HG02852 (cell line): Measurements from ENCODE around the gene NUTM2D.
"Not testable (repeated sequence)": the region's sequence is repeated elsewhere in the genome, so short reads cannot be mapped to it uniquely, and the experiment has no call there.

Experiments used
- ATAC-seq: cut with Tn5 transposase; IDR thresholded peaks from one replicate; pipeline ENCODE4 v1.9.1; 2021; ENCODE audit warnings: mild to moderate bottlenecking, moderate library complexity; ENCODE audit not compliant: unreplicated experiment

The NUTM2D gene

DNA sequence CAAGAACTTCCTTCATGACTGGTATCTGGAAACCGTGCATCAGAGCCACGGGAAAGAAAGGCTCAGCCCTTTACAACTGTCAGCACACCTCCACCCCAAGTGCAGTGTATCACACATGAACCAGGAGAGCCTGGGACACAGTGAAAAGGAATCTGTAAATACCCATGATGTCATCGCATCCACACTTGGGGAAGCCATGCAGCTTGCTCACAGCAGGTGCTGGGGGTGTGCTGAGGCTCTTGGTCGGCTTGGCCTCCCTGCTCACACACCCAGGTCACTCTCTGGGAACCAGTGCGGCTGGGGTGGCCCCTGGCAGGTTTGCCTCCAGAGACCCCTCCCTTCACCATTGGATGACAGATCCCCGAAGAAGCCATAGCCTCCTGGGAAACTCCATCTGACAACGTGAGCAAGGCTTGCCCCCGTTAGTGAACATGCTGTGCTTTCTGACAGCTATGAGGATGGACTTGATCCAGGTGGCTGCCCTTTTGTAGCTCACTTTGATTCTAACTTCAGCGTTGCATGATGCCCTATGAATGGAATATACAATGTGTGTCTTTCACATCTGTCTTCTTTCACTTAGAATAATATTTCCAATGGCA, 12.1 kb downstream of the NUTM2D start:
- ATAC-seq, result not testable (repeated sequence)

DNA sequence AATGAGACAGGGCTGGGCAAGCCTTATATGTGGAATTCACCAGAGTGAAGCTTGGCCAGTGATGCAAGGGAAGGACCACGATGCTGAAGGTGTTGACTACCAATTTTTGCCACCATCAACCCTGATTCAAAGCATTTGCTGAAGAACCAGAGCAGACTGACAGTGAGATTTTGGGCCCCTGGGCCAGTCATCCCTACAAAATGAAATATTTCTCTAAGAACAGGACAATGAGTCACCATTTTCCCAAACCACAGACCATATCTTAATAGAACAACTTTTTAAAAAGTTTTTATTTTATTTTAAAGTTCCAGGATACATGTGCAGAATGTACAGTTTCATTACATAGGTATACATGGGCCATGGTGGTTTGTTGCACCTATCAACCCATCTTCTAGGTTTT, 16.5 kb downstream of the NUTM2D start:
- not testable (repeated sequence) for ATAC-seq

DNA sequence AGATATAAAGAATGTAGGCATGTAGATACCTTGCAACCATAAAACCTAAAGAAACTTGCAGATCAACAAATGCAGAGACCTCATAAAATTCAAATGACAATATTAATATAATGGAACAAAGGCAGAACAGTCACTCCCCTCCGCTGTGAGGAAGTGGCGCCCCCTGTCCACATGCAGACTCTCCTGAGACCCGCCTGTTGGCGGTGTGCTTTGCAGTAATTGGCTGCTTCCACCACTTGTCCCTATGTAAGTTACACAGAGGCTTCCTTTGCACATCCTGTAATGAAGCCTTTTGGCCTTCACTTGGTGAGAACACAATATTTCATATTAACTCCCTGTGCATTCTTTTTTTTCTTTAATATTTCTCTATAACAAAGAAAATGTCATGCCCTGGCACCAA, 21.6 kb downstream of the NUTM2D start:
- ATAC-seq, result not testable (repeated sequence)

DNA sequence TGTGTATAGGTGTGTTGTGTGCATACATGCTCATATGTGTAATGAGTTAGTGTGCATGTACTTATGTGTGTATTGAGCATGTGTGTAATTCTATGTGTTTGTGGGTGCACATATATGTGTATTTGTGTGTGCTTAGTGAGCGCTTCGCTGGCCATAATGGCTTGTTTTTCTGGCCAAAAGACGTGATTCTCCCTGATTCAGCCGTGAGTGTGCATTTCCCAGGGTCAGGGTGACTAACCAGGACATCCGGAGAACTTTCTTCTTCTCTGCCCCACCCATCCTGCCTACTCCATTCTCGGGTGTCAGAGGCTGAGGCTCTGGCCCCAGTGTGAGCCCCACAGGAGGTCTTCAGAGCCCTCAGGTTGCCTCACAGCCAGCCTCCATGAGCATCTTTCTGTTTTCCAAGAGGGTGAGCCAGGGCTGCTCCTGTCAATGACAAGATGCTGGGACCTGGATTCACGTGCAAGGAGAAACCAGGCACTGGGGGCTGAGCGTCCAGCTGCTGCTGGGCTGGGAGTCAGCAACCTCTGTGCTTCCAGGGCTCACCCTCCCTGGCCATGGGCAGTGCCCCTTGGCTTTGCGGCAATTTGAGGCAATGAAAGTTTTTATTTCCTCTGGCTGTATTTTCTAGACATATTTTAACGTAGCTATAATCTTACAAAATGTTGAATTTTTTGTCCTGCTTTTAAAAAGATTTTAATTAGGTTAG, 25.8 kb downstream of the NUTM2D start:
- ATAC-seq, result not testable (repeated sequence)

DNA sequence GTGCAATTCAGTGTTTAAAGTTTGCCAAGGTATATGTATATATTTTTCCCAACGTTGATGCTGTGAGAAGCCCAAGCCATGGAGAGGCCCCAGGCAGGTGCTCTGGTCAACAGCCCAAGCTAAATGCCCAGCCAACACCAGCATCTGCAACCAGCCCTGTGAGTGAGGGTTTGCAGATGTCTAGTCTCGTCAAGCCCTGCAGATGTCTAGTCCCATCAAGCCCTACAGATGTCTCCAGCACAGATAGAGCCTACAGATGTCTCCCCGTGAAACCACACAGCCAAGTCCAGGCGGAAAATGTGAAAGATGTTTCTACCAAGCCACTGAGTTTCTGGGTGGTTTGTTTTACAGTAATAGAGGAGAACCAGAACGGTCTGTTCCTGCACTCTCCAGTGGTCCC, 26.7 kb downstream of the NUTM2D start:
- not testable (repeated sequence) for ATAC-seq

DNA sequence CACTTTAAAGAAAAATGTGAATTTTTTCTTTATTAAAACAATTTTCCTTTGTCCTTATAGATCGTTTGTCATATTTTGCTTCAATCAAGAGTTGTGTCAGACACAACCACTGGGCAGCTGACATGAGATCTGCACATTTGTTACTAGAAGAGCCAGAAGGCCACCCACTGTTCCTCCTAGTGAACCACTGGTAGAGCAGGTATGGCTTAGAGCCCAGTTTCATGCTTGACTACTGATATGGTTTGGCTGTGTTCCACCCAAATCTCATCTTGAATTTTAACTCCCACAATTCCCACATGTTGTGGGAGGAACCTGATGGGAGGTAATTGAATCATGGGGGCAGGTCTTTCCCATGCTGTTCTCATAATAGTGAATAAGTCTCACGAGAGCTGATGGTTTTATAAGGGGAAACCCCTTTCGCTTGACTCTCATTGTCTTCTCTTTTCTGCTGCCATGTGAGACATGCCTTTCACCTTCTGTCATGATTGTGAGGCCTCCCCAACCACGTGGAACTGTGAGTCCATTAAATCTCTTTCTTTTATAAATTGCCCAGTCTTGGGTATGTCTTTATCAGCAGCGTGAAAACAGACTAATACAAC, 28.3 kb downstream of the NUTM2D start:
- ATAC-seq, result not testable (repeated sequence)

DNA sequence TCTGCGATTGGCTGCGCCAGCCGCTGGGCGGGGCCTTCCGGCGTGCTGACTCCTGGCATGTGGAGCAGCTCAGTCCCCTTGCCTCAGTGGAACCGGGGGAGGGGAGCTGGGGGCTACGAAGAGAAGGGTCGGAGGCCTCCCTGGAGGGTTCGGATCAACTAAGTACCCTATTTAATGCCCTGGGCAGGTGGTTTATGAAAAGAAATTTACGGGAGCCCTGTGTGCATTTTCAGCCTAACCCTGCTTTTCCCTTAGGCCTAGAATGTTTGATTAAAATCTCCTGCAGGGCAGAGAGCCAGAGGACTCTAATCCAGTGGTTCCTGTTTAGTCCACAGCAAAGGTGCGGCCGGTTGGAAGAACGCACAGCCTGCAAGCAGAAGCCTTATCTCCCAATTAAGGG, 33.8 kb downstream of the NUTM2D start:
- ATAC-seq, result not testable (repeated sequence)

DNA sequence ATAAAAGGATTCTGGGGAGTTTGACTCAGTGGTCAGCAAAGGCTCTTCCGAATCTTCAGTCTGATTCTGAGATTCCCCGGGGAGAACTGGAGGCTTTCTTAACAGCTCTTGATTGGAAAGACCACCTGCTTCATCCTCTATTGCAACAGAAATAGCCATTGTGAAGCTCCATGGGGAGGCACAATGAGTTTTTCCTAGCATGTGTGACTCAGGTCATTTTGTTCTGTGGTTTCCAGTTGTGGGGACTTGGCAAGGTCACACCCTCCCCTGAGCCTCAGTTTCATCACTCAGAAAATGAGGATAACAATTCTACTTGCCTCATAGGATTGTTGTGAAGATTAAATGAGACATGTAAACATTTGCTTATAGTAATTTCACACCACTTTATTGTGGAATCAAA, 38.7 kb downstream of the NUTM2D start:
- not testable (repeated sequence) for ATAC-seq

DNA sequence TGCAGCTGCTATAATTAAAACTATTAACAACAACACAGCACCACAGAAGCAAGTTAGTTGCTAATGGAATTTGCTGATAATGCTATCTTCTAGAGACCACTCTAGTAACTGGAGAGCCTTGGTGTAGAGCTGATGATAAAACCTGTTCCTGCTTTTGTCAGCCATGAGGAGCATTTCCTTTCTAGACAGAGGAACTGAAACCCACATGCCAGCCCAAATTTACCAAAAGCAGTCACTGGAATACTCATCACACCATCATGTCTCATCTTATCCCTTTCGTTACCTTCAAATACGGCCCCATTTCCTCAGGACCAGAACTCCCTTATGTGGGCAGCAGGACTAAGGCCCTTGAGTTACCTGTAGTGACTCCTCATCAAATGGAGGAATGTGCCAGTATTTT, 40.9 kb downstream of the NUTM2D start:
- not testable (repeated sequence) for ATAC-seq

DNA sequence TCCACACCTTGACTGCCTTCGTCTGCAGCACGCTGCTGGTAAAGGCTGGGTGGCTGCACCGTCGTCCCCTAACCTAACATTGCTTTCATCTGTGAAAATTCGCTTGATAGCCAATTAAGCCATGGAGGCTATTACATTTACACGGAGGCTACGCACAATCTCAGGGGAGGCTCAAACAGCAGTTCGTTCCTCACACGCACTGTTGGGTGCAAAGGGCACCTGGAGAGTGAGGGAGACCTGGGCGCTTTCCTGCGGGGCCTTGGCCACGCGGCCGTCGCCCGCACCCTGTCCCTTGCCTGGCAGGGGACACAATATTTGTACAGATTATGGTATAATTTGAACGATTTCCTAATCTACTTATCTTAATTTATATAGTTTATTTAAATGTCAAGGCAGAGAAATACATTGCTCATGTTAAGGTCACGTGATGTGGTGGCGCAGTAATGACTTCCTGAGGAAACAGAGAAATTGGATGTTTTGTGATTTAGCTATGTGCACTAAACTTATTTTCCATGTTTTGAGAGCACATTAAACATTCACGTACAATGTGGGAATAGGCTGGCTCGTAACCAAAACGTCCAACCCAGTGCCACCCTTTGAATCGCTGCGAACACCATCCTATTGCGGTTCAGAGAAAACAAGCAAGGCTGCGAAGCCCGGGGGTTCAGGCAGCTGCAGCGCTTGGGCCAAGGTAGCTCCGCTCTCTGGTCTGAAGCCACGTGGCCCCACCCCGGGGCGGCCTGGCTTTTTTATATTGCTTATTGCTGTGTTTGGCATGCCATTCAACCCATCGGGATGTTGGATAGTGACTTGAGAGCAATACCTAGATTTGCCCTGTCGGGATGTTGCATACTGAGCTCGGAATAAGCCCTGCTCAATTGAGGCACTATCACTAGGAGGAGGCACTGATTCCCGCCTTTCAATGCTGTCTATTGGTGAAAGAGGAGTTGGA, 50.2 kb downstream of the NUTM2D start:
- not testable (repeated sequence) for ATAC-seq

DNA sequence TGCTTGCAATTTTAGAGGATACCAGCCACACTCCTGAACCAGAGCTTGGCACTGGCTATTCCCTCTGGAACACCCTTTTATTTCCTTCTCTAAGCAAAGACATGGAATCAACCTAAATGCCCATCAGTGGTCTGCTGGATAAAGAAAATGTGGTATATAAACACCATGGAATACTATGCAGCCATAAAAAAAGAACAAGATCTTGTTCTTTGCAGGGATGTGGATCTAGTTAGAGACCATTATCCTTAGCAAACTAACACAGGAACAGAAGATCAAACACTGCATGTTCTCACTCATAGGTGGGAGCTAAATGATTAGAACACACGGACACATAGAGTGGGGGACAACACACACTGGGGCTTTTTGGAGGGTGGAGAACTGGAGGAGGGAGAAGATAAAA, 56.4 kb downstream of the NUTM2D start:
- not testable (repeated sequence) for ATAC-seq
